ENCODE data around the gene DUOXA2.
A peak's percentile ranks its signal among the peaks of the same experiment; 100 is the strongest.
"Not testable (repeated sequence)": the region's sequence is repeated elsewhere in the genome, so short reads cannot be mapped to it uniquely, and the experiment has no call there.

The DUOXA2 gene

GRCh38 chr15:45099549-45100165, 14.5 kb upstream of the DUOXA2 start:
- peaks cover 2% of the 10 kb centered on the region for H3K27me3 ChIP-seq (ENCODE audit: control insufficient read depth, insufficient read depth, low read length)
- peaks cover 8% of the 10 kb centered on the region for H3K4me1 ChIP-seq (ENCODE audit: control insufficient read depth, insufficient read depth, low read length)
- H3K4me3 ChIP-seq (ENCODE audit: low read depth, low read length), result no peak overlapping the region
- H3K36me3 ChIP-seq (ENCODE audit: control insufficient read depth, insufficient read depth, low read length), result no peaks in the 10 kb centered on the region
- H3K9ac ChIP-seq (ENCODE audit: low read depth, low read length), result no peak overlapping the region
- no peaks in the 10 kb centered on the region for H3K9me3 ChIP-seq (ENCODE audit: control insufficient read depth, insufficient read depth, low read length)

DNA sequence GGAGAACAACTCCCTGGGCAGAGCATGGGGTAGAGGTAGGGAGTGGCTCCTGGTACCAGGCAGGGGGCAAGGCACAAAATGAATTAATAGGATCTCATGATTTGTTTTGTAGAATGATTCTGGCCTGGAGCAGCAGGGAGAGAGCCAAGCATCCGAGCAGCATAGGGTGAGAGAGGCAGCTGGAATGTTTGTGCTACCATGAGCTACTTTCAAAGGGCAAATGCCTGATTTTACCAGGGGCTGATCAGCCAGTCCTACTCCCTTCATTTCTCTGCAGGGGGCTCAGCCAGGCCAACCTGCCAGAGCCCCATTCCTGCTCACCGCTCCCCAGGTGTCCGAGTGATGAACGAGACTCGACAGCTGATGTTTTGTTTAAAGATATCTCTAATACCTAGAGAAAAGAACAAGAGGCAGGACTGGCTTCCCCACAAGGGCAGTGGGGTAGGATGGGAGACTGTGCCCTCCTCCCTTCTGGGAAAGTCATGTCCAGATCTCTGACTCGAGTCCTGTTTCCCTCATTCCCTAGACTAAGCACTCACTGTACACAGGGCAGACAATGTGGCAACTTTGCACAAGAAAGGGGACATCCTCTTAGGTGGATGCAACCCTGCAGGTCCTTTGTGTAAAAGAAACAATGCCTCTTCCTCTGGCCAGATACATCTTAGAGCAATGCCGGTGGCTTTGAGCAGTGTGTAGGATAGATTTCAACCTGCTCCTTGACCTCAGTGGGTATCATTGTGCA, 13.1 kb upstream of the DUOXA2 start:
- peaks cover 2% of the 10 kb centered on the region for H3K27me3 ChIP-seq (ENCODE audit: control insufficient read depth, insufficient read depth, low read length)
- H3K9ac ChIP-seq (ENCODE audit: low read depth, low read length), result no peak overlapping the region
- no peaks in the 10 kb centered on the region for H3K36me3 ChIP-seq (ENCODE audit: control insufficient read depth, insufficient read depth, low read length)
- H3K9me3 ChIP-seq (ENCODE audit: control insufficient read depth, insufficient read depth, low read length), result no peaks in the 10 kb centered on the region
- H3K4me1 ChIP-seq (ENCODE audit: control insufficient read depth, insufficient read depth, low read length), result peaks cover 8% of the 10 kb centered on the region
- H3K4me3 ChIP-seq (ENCODE audit: low read depth, low read length), result no peak overlapping the region

GRCh38 chr15:45101749-45102148, 12.4 kb upstream of the DUOXA2 start:
- Histone ChIP-seq H3K9ac (ENCODE audit: low read depth, low read length) (no peak overlapping the region), H3K27me3 (ENCODE audit: control insufficient read depth, insufficient read depth, low read length) (peaks cover 3% of the 10 kb centered on the region), H3K4me3 (ENCODE audit: low read depth, low read length) (no peak overlapping the region), H3K36me3 (ENCODE audit: control insufficient read depth, insufficient read depth, low read length) (no peaks in the 10 kb centered on the region), H3K9me3 (ENCODE audit: control insufficient read depth, insufficient read depth, low read length) (no peaks in the 10 kb centered on the region), H3K4me1 (ENCODE audit: control insufficient read depth, insufficient read depth, low read length) (peaks cover 8% of the 10 kb centered on the region)

DNA sequence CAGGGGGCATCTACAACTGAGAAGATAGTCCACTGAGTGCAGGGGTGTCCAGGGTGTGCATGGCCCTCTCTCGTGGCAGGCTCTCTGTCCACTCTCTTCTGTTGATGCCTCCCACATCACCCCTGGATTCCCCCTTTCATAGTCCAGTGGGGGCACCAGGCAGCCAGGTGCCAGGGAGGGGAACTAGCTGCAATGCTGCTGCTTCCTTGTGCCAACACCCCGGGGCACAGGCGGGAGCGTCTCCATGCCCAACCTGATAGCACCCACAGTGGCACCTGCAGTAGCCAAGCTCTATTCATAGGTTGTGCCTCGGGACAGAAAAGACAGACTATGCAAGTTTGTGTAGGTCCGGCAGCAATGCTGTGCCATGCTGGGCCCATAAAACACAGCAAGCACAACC, 11.9 kb upstream of the DUOXA2 start:
- peaks cover 7% of the 10 kb centered on the region for H3K27me3 ChIP-seq (ENCODE audit: control insufficient read depth, insufficient read depth, low read length)
- no peak overlapping the region for H3K9ac ChIP-seq (ENCODE audit: low read depth, low read length)
- H3K4me1 ChIP-seq (ENCODE audit: control insufficient read depth, insufficient read depth, low read length), result peaks cover 8% of the 10 kb centered on the region

DNA sequence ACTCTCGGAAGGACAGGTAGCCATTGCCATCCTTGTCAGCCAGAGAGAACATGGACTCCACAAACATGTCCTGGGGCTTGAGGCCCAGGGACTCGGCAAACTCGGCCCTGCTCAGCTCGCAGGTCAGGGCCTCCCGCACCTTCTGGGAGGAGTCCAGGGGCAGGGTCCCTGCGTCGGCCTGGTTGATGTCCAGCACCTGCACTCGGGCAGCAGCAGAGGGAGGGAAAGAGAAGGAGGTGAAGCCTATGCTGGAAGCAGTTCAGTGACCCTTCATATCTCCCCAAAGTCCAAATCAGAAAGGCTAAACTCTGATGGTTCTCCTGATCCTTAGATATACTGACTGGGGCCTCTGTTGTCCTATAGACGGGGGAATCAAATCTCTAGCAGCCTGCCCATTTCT, 10.0 kb upstream of the DUOXA2 start:
- H3K27me3 ChIP-seq (ENCODE audit: control insufficient read depth, insufficient read depth, low read length), result peaks cover 21% of the 10 kb centered on the region
- H3K36me3 ChIP-seq (ENCODE audit: control insufficient read depth, insufficient read depth, low read length); H3K9me3 ChIP-seq (ENCODE audit: control insufficient read depth, insufficient read depth, low read length); H3K4me3 ChIP-seq (ENCODE audit: low read depth, low read length); H3K9ac ChIP-seq (ENCODE audit: low read depth, low read length); H3K4me1 ChIP-seq (ENCODE audit: control insufficient read depth, insufficient read depth, low read length): not testable (repeated sequence)

More for the DNA sequence above, 11.9 kb upstream of the DUOXA2 start:
- H3K4me3 ChIP-seq (ENCODE audit: low read depth, low read length), result no peak overlapping the region
- no peaks in the 10 kb centered on the region for H3K9me3 ChIP-seq (ENCODE audit: control insufficient read depth, insufficient read depth, low read length)
- H3K36me3 ChIP-seq (ENCODE audit: control insufficient read depth, insufficient read depth, low read length), result no peaks in the 10 kb centered on the region

GRCh38 chr15:45105586-45105985, 8.5 kb upstream of the DUOXA2 start:
- Histone ChIP-seq H3K9me3 (ENCODE audit: control insufficient read depth, insufficient read depth, low read length) (no peaks in the 10 kb centered on the region), H3K27me3 (ENCODE audit: control insufficient read depth, insufficient read depth, low read length) (peaks cover 35% of the 10 kb centered on the region), H3K4me1 (ENCODE audit: control insufficient read depth, insufficient read depth, low read length) (peaks cover 8% of the 10 kb centered on the region), H3K9ac (ENCODE audit: low read depth, low read length) (no peak overlapping the region), H3K36me3 (ENCODE audit: control insufficient read depth, insufficient read depth, low read length) (no peaks in the 10 kb centered on the region), H3K4me3 (ENCODE audit: low read depth, low read length) (no peak overlapping the region)

DNA sequence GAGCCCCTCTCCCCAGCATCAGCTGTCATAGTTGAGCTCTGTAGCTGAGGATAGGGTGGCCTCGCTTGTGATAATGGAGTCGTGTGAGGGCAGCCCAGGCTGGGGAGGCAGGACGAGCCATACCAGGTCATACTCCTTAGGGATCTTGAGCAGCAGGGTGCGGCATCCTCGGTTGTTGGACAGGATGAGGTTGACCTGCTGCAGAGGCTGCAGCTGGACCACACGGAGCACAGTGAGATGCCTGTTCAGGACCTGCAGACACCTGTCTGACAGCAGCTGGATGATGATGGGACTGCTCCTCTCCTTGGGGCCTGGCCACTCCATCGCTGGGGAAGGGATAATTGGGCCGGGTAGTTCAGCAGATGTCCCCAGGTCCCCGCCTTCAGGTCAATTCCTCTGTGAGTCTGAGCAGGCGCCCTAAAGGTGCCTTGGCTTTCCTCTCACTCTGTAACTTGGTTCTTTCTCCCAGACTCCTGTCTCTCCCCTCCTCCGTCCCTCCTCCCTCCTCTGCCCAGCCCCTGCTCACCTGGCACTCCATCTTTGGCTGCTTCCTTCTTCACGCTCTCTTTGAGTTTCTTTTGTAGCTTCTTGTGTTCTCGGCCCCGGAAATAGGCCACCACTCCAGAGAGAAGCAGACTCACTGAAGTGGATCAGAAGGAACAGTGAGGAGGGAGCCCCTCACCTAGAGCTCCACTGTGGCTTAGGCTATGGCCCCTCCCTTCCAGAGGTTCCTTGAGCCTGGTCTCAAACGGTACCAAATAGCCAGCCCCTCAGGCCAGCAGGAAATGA, 7.9 kb upstream of the DUOXA2 start:
- Histone ChIP-seq H3K27me3 (ENCODE audit: control insufficient read depth, insufficient read depth, low read length) (peaks cover 37% of the 10 kb centered on the region), H3K4me1 (ENCODE audit: control insufficient read depth, insufficient read depth, low read length) (peaks cover 5% of the 10 kb centered on the region), H3K36me3 (ENCODE audit: control insufficient read depth, insufficient read depth, low read length) (no peaks in the 10 kb centered on the region)

DNA sequence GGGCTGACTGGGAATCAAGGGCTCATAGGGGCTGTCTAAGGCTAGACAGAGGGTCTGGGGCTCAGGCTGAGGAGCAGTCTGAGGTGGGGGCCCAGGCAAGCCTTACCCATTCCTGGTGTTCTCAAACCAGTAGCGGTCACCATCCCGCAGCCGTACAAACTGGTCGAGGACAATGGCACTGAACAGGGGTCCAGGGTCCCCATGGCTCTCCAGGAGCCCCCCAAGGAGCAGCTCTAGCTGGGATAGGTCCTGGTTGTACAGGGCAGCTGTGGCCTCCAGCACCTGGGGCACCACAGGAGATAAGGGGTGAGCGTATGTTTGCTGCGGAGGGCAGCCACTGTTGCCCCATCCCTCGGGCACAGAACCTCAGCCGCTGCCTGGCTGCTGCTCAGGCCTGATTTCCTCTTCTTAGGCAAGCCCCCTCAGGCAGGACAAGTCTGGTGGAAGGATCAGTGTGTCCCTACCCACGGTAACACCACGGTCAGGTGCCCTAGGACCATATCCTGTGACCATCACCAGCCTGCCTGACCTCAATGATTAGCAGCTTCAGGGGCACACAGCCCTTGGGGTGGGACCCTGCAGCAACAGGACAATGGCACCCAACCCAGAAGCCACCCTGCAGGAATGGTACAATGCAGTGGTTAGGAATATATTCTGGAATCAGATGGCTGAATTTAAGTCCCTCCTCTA, 6.0 kb upstream of the DUOXA2 start:
- Histone ChIP-seq H3K9me3 (ENCODE audit: control insufficient read depth, insufficient read depth, low read length) (no peaks in the 10 kb centered on the region), H3K27me3 (ENCODE audit: control insufficient read depth, insufficient read depth, low read length) (peaks cover 53% of the 10 kb centered on the region), H3K4me1 (ENCODE audit: control insufficient read depth, insufficient read depth, low read length) (no peaks in the 10 kb centered on the region), H3K9ac (ENCODE audit: low read depth, low read length) (no peak overlapping the region), H3K4me3 (ENCODE audit: low read depth, low read length) (no peak overlapping the region), H3K36me3 (ENCODE audit: control insufficient read depth, insufficient read depth, low read length) (no peaks in the 10 kb centered on the region)

More for the DNA sequence above, 7.9 kb upstream of the DUOXA2 start:
- H3K9ac ChIP-seq (ENCODE audit: low read depth, low read length), result no peak overlapping the region
- H3K4me3 ChIP-seq (ENCODE audit: low read depth, low read length), result no peak overlapping the region
- H3K9me3 ChIP-seq (ENCODE audit: control insufficient read depth, insufficient read depth, low read length), result no peaks in the 10 kb centered on the region

- H3K4me3 ChIP-seq (ENCODE audit: low read depth, low read length), result no peak overlapping the region
- no peaks in the 10 kb centered on the region for H3K9me3 ChIP-seq (ENCODE audit: control insufficient read depth, insufficient read depth, low read length)
- no peaks in the 10 kb centered on the region for H3K4me1 ChIP-seq (ENCODE audit: control insufficient read depth, insufficient read depth, low read length)
- peaks cover 73% of the 10 kb centered on the region for H3K27me3 ChIP-seq (ENCODE audit: control insufficient read depth, insufficient read depth, low read length)
- H3K36me3 ChIP-seq (ENCODE audit: control insufficient read depth, insufficient read depth, low read length), result no peaks in the 10 kb centered on the region
- no peak overlapping the region for H3K9ac ChIP-seq (ENCODE audit: low read depth, low read length)
Measured at GRCh38 chr15:45110256-45110820, 3.8 kb upstream of the DUOXA2 start.

DNA sequence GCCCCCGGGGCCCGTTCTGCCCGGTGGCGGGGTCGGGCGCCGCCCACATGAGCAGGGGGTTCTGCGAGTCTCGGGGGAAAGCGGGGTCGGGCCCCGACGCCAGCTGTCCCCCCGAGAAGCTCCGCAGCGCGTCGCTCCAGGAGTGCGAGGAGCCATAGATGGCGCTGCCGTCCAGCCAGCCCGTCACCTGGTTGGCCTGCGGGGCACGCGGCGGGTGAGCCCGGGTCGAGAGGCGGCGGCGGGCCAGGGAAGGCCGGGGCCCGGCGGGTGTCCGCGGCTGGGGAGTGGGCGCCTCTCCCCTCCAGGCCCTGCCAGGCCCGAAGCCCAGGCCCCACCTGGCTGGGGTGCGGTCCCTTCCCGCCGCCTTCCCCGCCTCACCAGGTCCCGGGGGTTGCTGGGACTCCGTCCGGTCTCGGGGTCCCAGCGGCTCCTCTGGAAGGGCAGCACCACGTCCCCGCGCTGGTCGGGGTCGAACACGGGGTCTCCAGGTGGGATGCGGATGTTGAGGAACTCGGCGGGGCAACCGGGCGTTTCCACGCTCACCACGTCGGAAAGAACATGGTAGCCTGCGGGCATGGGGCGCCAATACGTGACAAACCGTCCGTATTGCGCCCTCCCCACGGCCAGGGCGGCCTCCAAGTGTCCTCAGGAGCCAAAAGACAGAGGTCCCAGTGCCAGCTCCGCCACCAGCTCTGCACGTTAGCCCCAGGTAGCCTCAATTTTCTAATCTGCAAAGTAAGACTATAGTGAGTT, 2.6 kb upstream of the DUOXA2 start:
- Histone ChIP-seq H3K9me3 (ENCODE audit: control insufficient read depth, insufficient read depth, low read length) (no peaks in the 10 kb centered on the region), H3K9ac (ENCODE audit: low read depth, low read length) (no peak overlapping the region), H3K27me3 (ENCODE audit: control insufficient read depth, insufficient read depth, low read length) (peaks cover 86% of the 10 kb centered on the region), H3K4me3 (ENCODE audit: low read depth, low read length) (peak overlapping the region; percentile 42), H3K36me3 (ENCODE audit: control insufficient read depth, insufficient read depth, low read length) (no peaks in the 10 kb centered on the region), H3K4me1 (ENCODE audit: control insufficient read depth, insufficient read depth, low read length) (no peaks in the 10 kb centered on the region)

- Histone ChIP-seq H3K9ac (ENCODE audit: low read depth, low read length) (no peak overlapping the region), H3K9me3 (ENCODE audit: control insufficient read depth, insufficient read depth, low read length) (no peaks in the 10 kb centered on the region), H3K36me3 (ENCODE audit: control insufficient read depth, insufficient read depth, low read length) (no peaks in the 10 kb centered on the region), H3K27me3 (ENCODE audit: control insufficient read depth, insufficient read depth, low read length) (peaks cover 87% of the 10 kb centered on the region), H3K4me1 (ENCODE audit: control insufficient read depth, insufficient read depth, low read length) (no peaks in the 10 kb centered on the region), H3K4me3 (ENCODE audit: low read depth, low read length) (peak overlapping the region; percentile 42)
Measured at GRCh38 chr15:45112143-45112590, 2.0 kb upstream of the DUOXA2 start.
